ENCODE measurements around the gene RBM33. TPM values are rescaled to one million over a fixed set of nuclear protein-coding genes. Genes with fewer than 3 reads are reported as not detected.

RBM33 gene
- total and polyA plus RNA-seq, 2 of the 4 experiments (the other 2 are of a cell fraction) = 7.3 to 10.8 TPM

- in situ Hi-C loops (cut with MboI; ENCODE audit: low sequenced_read_pairs) = no loop called here
- 96% methylated on average over 3 of the region's 10 CpGs; no CpG with 5 or more reads in 1 of the 2 experiments for WGBS, 2 experiments (ENCODE audit: extremely low coverage in 2 of 2, insufficient read length in 1 of 2)
- Histone ChIP-seq H3K18ac (ENCODE audit: low read depth, low read length) (no peak overlapping the region), H3K36me3 (ENCODE audit: control insufficient read depth, insufficient read depth, low read length) (peaks cover 17% of the 10 kb centered on the region), H4K20me1 (ENCODE audit: insufficient read depth, low read length) (no peaks in the 10 kb centered on the region), H2AFZ (replicated peaks; ENCODE audit: low read length, poor library complexity) (no peak overlapping the region), H3K9me1 (ENCODE audit: insufficient read depth, low read length) (peaks cover 7% of the 10 kb centered on the region; the same call in 1 of the 2 replicates), H3K4me1 (ENCODE audit: control insufficient read depth, insufficient read depth, low read length) (no peaks in the 10 kb centered on the region), H2BK20ac (ENCODE audit: low read depth, low read length) (no peak overlapping the region), H3K4me2 (ENCODE audit: low read depth, low read length) (no peak overlapping the region), H3K4ac (ENCODE audit: low read depth, low read length) (no peak overlapping the region), H2BK5ac (ENCODE audit: low read depth, low read length, poor library complexity, severe bottlenecking) (no peak overlapping the region), H4K91ac (ENCODE audit: insufficient read depth, low read depth, low read length) (no peak overlapping the region), H3K23ac (ENCODE audit: low read depth, low read length) (no peak overlapping the region), H3K79me1 (ENCODE audit: low read depth in 1 of 2, low read length in 2 of 2) (peaks cover 0 to 9% of the 10 kb centered on the region in 2 experiments; a peak in 1 of 4 replicates), H2BK15ac (ENCODE audit: low read depth, low read length) (no peak overlapping the region), H4K5ac (ENCODE audit: low read depth, low read length) (no peak overlapping the region), H3K27me3 (ENCODE audit: control insufficient read depth, insufficient read depth, low read length) (no peaks in the 10 kb centered on the region), H4K8ac (ENCODE audit: low read depth in 2 of 2, low read length in 2 of 2) (no peak overlapping the region), H3K9ac (ENCODE audit: low read depth, low read length) (no peak overlapping the region), H2AK9ac (replicated peaks; ENCODE audit: low read depth, low read length, poor library complexity) (peak overlapping the region; percentile 58), H3K56ac (ENCODE audit: extremely low read depth, insufficient read depth, low read length) (no peak overlapping the region), H2AK5ac (ENCODE audit: low read depth, low read length) (no peak overlapping the region), H2BK120ac (ENCODE audit: low read depth, low read length) (no peak overlapping the region), H3K27ac (ENCODE audit: insufficient read depth, low read length) (no peak overlapping the region), H3K4me3 (ENCODE audit: insufficient read depth, low read depth, low read length) (no peak overlapping the region), H3K14ac (replicated peaks; ENCODE audit: low read depth, low read length) (no peak overlapping the region), H3K9me3 (ENCODE audit: control insufficient read depth, insufficient read depth, low read length) (no peaks in the 10 kb centered on the region)
- intact Hi-C loops (cut with micrococcal nuclease) = no loop called here
- no peak for ATAC-seq (ENCODE audit: low read depth)
- ChIA-PET POLR2A (ENCODE audit: unreplicated experiment) (no interaction called here), CTCF (no interaction called here)
- no peak for DNase-seq
- no peak for TF ChIP-seq NFE2L2 (IDR thresholded peaks at IDR 0.05; ENCODE audit: low read depth, low read length)
- no peak for TF ChIP-seq FOS (IDR thresholded peaks at IDR 0.05; ENCODE audit: low read depth, low read length)
- TF ChIP-seq RCOR1 (IDR thresholded peaks at IDR 0.05; ENCODE audit: insufficient replicate concordance, low read length) = no peak
- no peak for TF ChIP-seq POLR2A (IDR thresholded peaks at IDR 0.05; ENCODE audit: low read depth, low read length)
- TF ChIP-seq RFX5 (IDR thresholded peaks at IDR 0.05; ENCODE audit: low read depth, low read length) = no peak
- no peak for TF ChIP-seq MXI1 (IDR thresholded peaks at IDR 0.05; ENCODE audit: borderline replicate concordance, low read depth, low read length)
- TF ChIP-seq ELK1 (IDR thresholded peaks at IDR 0.05; ENCODE audit: borderline replicate concordance, low read depth, low read length) = no peak
- BruUV-seq (replicated peaks) = no TSS peak
- dilution Hi-C loops (cut with HindIII; ENCODE audit: low sequenced_read_pairs, unreplicated experiment) = no loop called here
Measured at GRCh38 chr7:155782466-155782865, 138.0 kb downstream of the RBM33 start.
